ENCODE measurements around the gene PNPLA6. TPM values are rescaled to one million over a fixed set of nuclear protein-coding genes. Genes with fewer than 3 reads are reported as not detected.

PNPLA6 gene

Small RNA genes within 50 kb of the gene (small RNA-seq; reads per million reads assigned to genes)
- not detected for gene AC008878.2 (ENCODE audit: insufficient read depth)
